Esophagus squamous epithelium (tissue), 4 donors: ENCODE data around the gene PNLIPRP3.

ENCODE experiments used
- POLR2A ChIP-seq, 4 donors: fragments of 450-650 bp; IDR thresholded peaks; one replicate each; pipeline ENCODE4 v1.6.1; 2017; ENCODE audit warnings: antibody characterized with exemption in 4 of 4, mild to moderate bottlenecking in 4 of 4, moderate library complexity in 3 of 4
- TF ChIP-seq, protein P1 (sequence below), 6 experiments: fragments of 450-650 bp in 4 of 6; fragments of 200-600 bp in 2 of 6; sonication (generic) in 2 of 6; IDR thresholded peaks; one replicate each; pipeline ENCODE4 v1.5.1; 2016 to 2019; ENCODE audit warnings: antibody characterized with exemption in 6 of 6, mild to moderate bottlenecking in 4 of 6, moderate library complexity in 4 of 6

DNA sequence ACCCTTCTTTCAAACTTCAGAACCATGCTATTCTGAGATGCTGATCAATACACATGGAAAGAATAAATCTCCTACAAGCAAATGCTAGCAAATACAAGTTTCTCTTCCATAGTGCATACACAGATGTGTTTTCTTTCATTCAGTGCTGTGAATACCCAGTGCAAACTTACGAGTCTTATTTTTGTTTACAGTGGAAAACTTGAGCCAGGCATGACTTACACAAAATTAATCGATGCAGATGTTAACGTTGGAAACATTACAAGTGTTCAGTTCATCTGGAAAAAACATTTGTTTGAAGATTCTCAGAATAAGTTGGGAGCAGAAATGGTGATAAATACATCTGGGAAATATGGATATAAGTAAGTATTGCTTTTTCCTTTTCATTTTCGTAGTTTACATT lies 48.8 kb downstream of the PNLIPRP3 start:
- no peak for TF ChIP-seq POLR2A (IDR thresholded peaks at IDR 0.05)
- TF ChIP-seq, protein P1, sequence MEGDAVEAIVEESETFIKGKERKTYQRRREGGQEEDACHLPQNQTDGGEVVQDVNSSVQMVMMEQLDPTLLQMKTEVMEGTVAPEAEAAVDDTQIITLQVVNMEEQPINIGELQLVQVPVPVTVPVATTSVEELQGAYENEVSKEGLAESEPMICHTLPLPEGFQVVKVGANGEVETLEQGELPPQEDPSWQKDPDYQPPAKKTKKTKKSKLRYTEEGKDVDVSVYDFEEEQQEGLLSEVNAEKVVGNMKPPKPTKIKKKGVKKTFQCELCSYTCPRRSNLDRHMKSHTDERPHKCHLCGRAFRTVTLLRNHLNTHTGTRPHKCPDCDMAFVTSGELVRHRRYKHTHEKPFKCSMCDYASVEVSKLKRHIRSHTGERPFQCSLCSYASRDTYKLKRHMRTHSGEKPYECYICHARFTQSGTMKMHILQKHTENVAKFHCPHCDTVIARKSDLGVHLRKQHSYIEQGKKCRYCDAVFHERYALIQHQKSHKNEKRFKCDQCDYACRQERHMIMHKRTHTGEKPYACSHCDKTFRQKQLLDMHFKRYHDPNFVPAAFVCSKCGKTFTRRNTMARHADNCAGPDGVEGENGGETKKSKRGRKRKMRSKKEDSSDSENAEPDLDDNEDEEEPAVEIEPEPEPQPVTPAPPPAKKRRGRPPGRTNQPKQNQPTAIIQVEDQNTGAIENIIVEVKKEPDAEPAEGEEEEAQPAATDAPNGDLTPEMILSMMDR (IDR thresholded peaks at IDR 0.05): no peak
